DOHH2 (cell line): ENCODE measurements around the gene SHE.

Source experiments
- CTCF ChIP-seq: fragments of 200-600 bp; sonication (generic); IDR thresholded peaks from one replicate; pipeline ENCODE4 v1.5.1; 2014; ENCODE audit warnings: antibody characterized with exemption, mild to moderate bottlenecking, low read depth, low read length; ENCODE audit not compliant: poor library complexity, severe bottlenecking
- EZH2phosphoT487 ChIP-seq: fragments of 200-600 bp; sonication (generic); IDR thresholded peaks from 2 replicates; pipeline ENCODE4 v1.6.1; 2017; ENCODE audit warnings: borderline replicate concordance, mild to moderate bottlenecking, antibody characterized with exemption, low read length, moderate library complexity, mixed read lengths

GRCh38 chr1:154483941-154484803, 18.0 kb downstream of the SHE start:
- TF ChIP-seq CTCF (no peak), EZH2phosphoT487 (no peak)
